Gastrocnemius medialis (tissue), 4 donors: ENCODE data around the gene TSPAN15. TPM values are rescaled to one million over a fixed set of nuclear protein-coding genes. Genes with fewer than 3 reads are reported as not detected.

Experiments
- ATAC-seq, 2 donors: fragments of 150-250 bp; one replicate each; pipeline ENCODE4 v1.9.1; 2016
- DNase-seq, 2 donors: peaks; one replicate each; pipeline ENCODE4 v3.0.0-alpha.2; 2019
- H3K27ac ChIP-seq, 4 donors: fragments of 200-600 bp; sonication (generic); 1 replicate in 1 of 4; 2 replicates in 3 of 4; pipeline ENCODE4 v1.5.1; 2016 to 2018; ENCODE audit warnings: mild to moderate bottlenecking in 2 of 4, moderate library complexity in 1 of 4
- H3K27me3 ChIP-seq, 3 donors: fragments of 200-600 bp; sonication (generic) in 2 of 3; 1 replicate in 1 of 3; 2 replicates in 2 of 3; pipeline versions ENCODE4 v1.5.1 to v1.6.0; 2016 to 2019; ENCODE audit warnings: mild to moderate bottlenecking in 1 of 3, moderate library complexity in 1 of 3
- H3K36me3 ChIP-seq, 2 donors: fragments of 200-600 bp; sonication (generic) in 1 of 2; one replicate each; pipeline ENCODE4 v1.5.1; 2017 to 2018
- H3K4me1 ChIP-seq, 2 donors: fragments of 200-600 bp; sonication (generic) in 1 of 2; one replicate each; pipeline ENCODE4 v1.5.1; 2016 to 2017; ENCODE audit warnings: mild to moderate bottlenecking in 2 of 2
- H3K4me3 ChIP-seq, 4 donors: fragments of 200-600 bp; sonication (generic) in 3 of 4; 1 replicate in 1 of 4; 2 replicates in 3 of 4; pipeline ENCODE4 v1.5.1; 2016 to 2019; ENCODE audit warnings: mild to moderate bottlenecking in 2 of 4
- H3K9me3 ChIP-seq, 3 donors: fragments of 200-600 bp; sonication (generic) in 2 of 3; 1 replicate in 1 of 3; 2 replicates in 2 of 3; pipeline ENCODE4 v1.5.1; 2016 to 2019
- POLR2A ChIP-seq, 2 donors: fragments of 450-650 bp; IDR thresholded peaks; one replicate each; pipeline ENCODE4 v1.6.1; 2017; ENCODE audit warnings: antibody characterized with exemption in 2 of 2, mild to moderate bottlenecking in 2 of 2, moderate library complexity in 2 of 2
- in situ Hi-C, 4 donors: fragments of 200-750 bp; cut with MboI; loops; one replicate each; pipeline versions ENCODE4 v1.15.0 to v1.8.0; 2017; ENCODE audit warnings: low sequenced_read_pairs in 4 of 4
- intact Hi-C: fragments of 100-400 bp; cut with DNase I; formaldehyde crosslinking; loops from one replicate; pipeline ENCODE4 v1.15.1; 2023; ENCODE audit warnings: low total_unique reads
- total RNA-seq, 4 donors: library from RNA; depleted of rRNA; stranded (reverse); fragments of >200 nt; gene quantifications; one replicate each; pipeline versions ENCODE4 v1.1.0 to v1.2.3, GENCODE V29; 2016
- TF ChIP-seq, protein P1 (sequence below), 5 experiments: fragments of 450-650 bp in 3 of 5; fragments of 200-600 bp in 2 of 5; sonication (generic) in 2 of 5; IDR thresholded peaks in 4 of 5; conservative IDR thresholded peaks in 1 of 5; 1 replicate in 4 of 5; 2 replicates in 1 of 5; pipeline ENCODE4 v1.5.1; 2016 to 2019; ENCODE audit warnings: antibody characterized with exemption in 5 of 5, mild to moderate bottlenecking in 3 of 5, moderate library complexity in 3 of 5

TSPAN15 gene
- total RNA-seq, 4 donors from 2014 or later, result 7.9 to 21.0 (median 11.8) TPM

- intact Hi-C loops, result loop anchor here (2.0 to 5.0 kb wide), 2 partner anchors 59 to 200 kb away; no protein-coding TSS in a partner anchor
These were observed 13.7 kb upstream of the TSPAN15 start for GRCh38 chr10:69437321-69438259.

GRCh38 chr10:69438536-69439349 is 12.5 kb upstream of the TSPAN15 start:
- H3K9me3 ChIP-seq, result no peaks in the 10 kb centered on the region
- TF ChIP-seq, protein P1, sequence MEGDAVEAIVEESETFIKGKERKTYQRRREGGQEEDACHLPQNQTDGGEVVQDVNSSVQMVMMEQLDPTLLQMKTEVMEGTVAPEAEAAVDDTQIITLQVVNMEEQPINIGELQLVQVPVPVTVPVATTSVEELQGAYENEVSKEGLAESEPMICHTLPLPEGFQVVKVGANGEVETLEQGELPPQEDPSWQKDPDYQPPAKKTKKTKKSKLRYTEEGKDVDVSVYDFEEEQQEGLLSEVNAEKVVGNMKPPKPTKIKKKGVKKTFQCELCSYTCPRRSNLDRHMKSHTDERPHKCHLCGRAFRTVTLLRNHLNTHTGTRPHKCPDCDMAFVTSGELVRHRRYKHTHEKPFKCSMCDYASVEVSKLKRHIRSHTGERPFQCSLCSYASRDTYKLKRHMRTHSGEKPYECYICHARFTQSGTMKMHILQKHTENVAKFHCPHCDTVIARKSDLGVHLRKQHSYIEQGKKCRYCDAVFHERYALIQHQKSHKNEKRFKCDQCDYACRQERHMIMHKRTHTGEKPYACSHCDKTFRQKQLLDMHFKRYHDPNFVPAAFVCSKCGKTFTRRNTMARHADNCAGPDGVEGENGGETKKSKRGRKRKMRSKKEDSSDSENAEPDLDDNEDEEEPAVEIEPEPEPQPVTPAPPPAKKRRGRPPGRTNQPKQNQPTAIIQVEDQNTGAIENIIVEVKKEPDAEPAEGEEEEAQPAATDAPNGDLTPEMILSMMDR (IDR thresholded peaks at IDR 0.05 in 4 of 5, conservative IDR thresholded peaks at IDR 0.05 in 1 of 5), result no peak
- no peak for TF ChIP-seq POLR2A (IDR thresholded peaks at IDR 0.05)
- no peaks in the 10 kb centered on the region for H3K36me3 ChIP-seq
- no peaks in the 10 kb centered on the region for H3K27me3 ChIP-seq
- DNase-seq, result peak in 1 of 2 donors; percentile 13
- peak; percentile 7 to 13 for ATAC-seq
- peak overlapping the region; percentile 77 to 91 (median 85) for H3K27ac ChIP-seq
- intact Hi-C loops (loop anchor here (2.0 to 5.0 kb wide), 2 partner anchors 58 to 199 kb away; no protein-coding TSS in a partner anchor), in situ Hi-C loops (loop anchor here in 3 of 4 donors (10.0 to 25.0 kb wide), 2 partner anchors 196 to 199 kb away; partner anchors contain the start of gene FAM241B (in 3 of the 3))
- peaks cover 20 to 29% of the 10 kb centered on the region in 2 donors for H3K4me1 ChIP-seq
- peak overlapping the region in 1 of 4 donors; percentile 4 for H3K4me3 ChIP-seq

More at GRCh38 chr10:69437321-69438259, 13.7 kb upstream of the TSPAN15 start:
- no peaks in the 10 kb centered on the region for H3K36me3 ChIP-seq
- TF ChIP-seq, protein P1 (IDR thresholded peaks at IDR 0.05 in 4 of 5, conservative IDR thresholded peaks at IDR 0.05 in 1 of 5), result no peak
- TF ChIP-seq POLR2A (IDR thresholded peaks at IDR 0.05), result no peak
- in situ Hi-C loops, result loop anchor here in 3 of 4 donors (10.0 to 25.0 kb wide), 2 partner anchors 197 to 200 kb away; partner anchors contain the start of gene FAM241B (in 3 of the 3)
- H3K4me1 ChIP-seq, result peaks cover 20 to 29% of the 10 kb centered on the region in 2 donors
- H3K9me3 ChIP-seq, result no peaks in the 10 kb centered on the region
- H3K27me3 ChIP-seq, result no peaks in the 10 kb centered on the region
- peak overlapping the region in 2 of 4 donors; percentile 89 to 91 for H3K27ac ChIP-seq
- no peak overlapping the region for H3K4me3 ChIP-seq
- ATAC-seq (no peak), DNase-seq (peak in 1 of 2 donors; percentile 6)

GRCh38 chr10:69439350-69439739 is 11.9 kb upstream of the TSPAN15 start:
- no peaks in the 10 kb centered on the region for H3K36me3 ChIP-seq
- intact Hi-C loops (loop anchor here (2.0 to 5.0 kb wide), 2 partner anchors 57 to 198 kb away; no protein-coding TSS in a partner anchor), in situ Hi-C loops (loop anchor here in 3 of 4 donors (10.0 to 25.0 kb wide), 2 partner anchors 195 to 198 kb away; partner anchors contain the start of gene FAM241B (in 3 of the 3))
- peak; percentile 80 to 85 for ATAC-seq
- peak; percentile 94 to 98 for DNase-seq
- H3K4me3 ChIP-seq, result no peak overlapping the region
- H3K9me3 ChIP-seq, result no peaks in the 10 kb centered on the region
- H3K27me3 ChIP-seq, result no peaks in the 10 kb centered on the region
- TF ChIP-seq, protein P1 (IDR thresholded peaks at IDR 0.05 in 4 of 5, conservative IDR thresholded peaks at IDR 0.05 in 1 of 5), result peak in 2 of 5 experiments; percentile 18 to 22
- no peak for TF ChIP-seq POLR2A (IDR thresholded peaks at IDR 0.05)
- H3K27ac ChIP-seq, result peak overlapping the region; percentile 77 to 91 (median 85)
- H3K4me1 ChIP-seq, result peaks cover 20 to 29% of the 10 kb centered on the region in 2 donors
